Measurements from ENCODE around the gene MIA2.

DNA sequence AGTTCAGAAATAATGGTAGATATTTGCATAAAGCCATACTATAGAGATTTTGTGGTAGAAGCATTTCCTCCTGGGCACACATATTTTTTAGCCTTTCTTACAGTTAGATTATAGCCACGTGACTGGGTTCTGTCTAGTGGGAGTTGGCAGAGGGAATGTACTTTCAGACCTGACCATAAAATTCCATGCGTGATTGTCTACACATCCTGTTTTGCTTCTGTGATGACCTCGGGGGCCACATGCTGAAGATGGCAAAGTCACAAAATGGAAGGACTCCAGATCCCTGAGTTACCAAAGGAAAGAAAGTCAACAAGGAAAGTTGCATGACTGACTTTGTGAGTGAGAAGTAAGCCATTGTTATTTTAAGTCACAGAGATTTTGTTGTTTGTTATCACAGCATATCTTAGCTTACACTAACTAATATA, 14.6 kb upstream of the MIA2 start:
- TF ChIP-seq POLR2A (IDR thresholded peaks at IDR 0.05) (no peak), CTCF (IDR thresholded peaks at IDR 0.05 in 4 of 5, conservative IDR thresholded peaks at IDR 0.05 in 1 of 5) (no peak)

All from gastrocnemius medialis (tissue), 4 donors.